Effector CD4-positive, alpha-beta T cell (primary cell): ENCODE data around the gene TCTN1.
"Not testable (repeated sequence)": the region's sequence is repeated elsewhere in the genome, so short reads cannot be mapped to it uniquely, and the experiment has no call there.

ENCODE experiments used
- DNase-seq: peaks from one replicate; pipeline ENCODE4 v3.0.0-alpha.2; 2020

The TCTN1 gene

GRCh38 chr12:110639336-110640141 lies 25.6 kb downstream of the TCTN1 start:
- DNase-seq, result no peak

GRCh38 chr12:110640275-110641025 lies 26.5 kb downstream of the TCTN1 start:
- no peak for DNase-seq

- no peak for DNase-seq
Measured at GRCh38 chr12:110641521-110641920, 27.6 kb downstream of the TCTN1 start.

- no peak for DNase-seq
Measured at GRCh38 chr12:110647631-110648040, 33.7 kb downstream of the TCTN1 start.

- DNase-seq, result no peak
Measured at GRCh38 chr12:110649341-110649847, 35.5 kb downstream of the TCTN1 start.

- not testable (repeated sequence) for DNase-seq
Measured at GRCh38 chr12:110654238-110654637, 40.3 kb downstream of the TCTN1 start.

- DNase-seq, result no peak
Measured at GRCh38 chr12:110656071-110656655, 42.2 kb downstream of the TCTN1 start.

- no peak for DNase-seq
Measured at GRCh38 chr12:110657747-110658146, 43.8 kb downstream of the TCTN1 start.

- DNase-seq, result no peak
Measured at GRCh38 chr12:110658242-110658641, 44.3 kb downstream of the TCTN1 start.

- DNase-seq, result no peak
Measured at GRCh38 chr12:110658878-110659277, 44.9 kb downstream of the TCTN1 start.

GRCh38 chr12:110661337-110661972 lies 47.5 kb downstream of the TCTN1 start:
- DNase-seq, result no peak

GRCh38 chr12:110666892-110667291 lies 53.0 kb downstream of the TCTN1 start:
- DNase-seq, result no peak

- no peak for DNase-seq
Measured at GRCh38 chr12:110667671-110668070, 53.7 kb downstream of the TCTN1 start.

- no peak for DNase-seq
Measured at GRCh38 chr12:110668480-110669192, 54.7 kb downstream of the TCTN1 start.

GRCh38 chr12:110669193-110669502 lies 55.2 kb downstream of the TCTN1 start:
- no peak for DNase-seq

GRCh38 chr12:110670161-110670701 lies 56.3 kb downstream of the TCTN1 start:
- DNase-seq, result no peak

- DNase-seq, result no peak
Measured at GRCh38 chr12:110676171-110676570, 62.2 kb downstream of the TCTN1 start.

- no peak for DNase-seq
Measured at GRCh38 chr12:110677206-110677911, 63.4 kb downstream of the TCTN1 start.

- DNase-seq, result no peak
Measured at GRCh38 chr12:110677982-110678381, 64.1 kb downstream of the TCTN1 start.

GRCh38 chr12:110679201-110679600 lies 65.3 kb downstream of the TCTN1 start:
- DNase-seq, result no peak

- no peak for DNase-seq
Measured at GRCh38 chr12:110680032-110680431, 66.1 kb downstream of the TCTN1 start.

GRCh38 chr12:110683888-110684287 lies 70.0 kb downstream of the TCTN1 start:
- no peak for DNase-seq
